GM23338 (cell line): Measurements from ENCODE around the gene LAYN. TPM values are rescaled to one million over a fixed set of nuclear protein-coding genes. Genes with fewer than 3 reads are reported as not detected.

Source experiments
- ATAC-seq: fragments of 200-7000 bp; cut with Tn5 transposase; 3 replicates; pipeline ENCODE4 v1.9.1; 2020
- DNase-seq: peaks from one replicate; pipeline ENCODE4 v3.0.0-alpha.2; 2015; ENCODE audit warnings: low spot score
- H2AFZ ChIP-seq: fragments of 200-600 bp; sonication (generic); 2 replicates; pipeline ENCODE4 v1.8.0; 2016; ENCODE audit warnings: antibody characterized with exemption, mild to moderate bottlenecking, moderate library complexity
- H3F3A ChIP-seq: fragments of 200-600 bp; sonication (generic); replicated peaks from 2 replicates; pipeline ENCODE4 v1.8.0; 2017; ENCODE audit warnings: antibody characterized with exemption, mixed run types, low read depth
- H3K27ac ChIP-seq: fragments of 200-600 bp; sonication (generic); 2 replicates; pipeline ENCODE4 v1.6.1; 2016; ENCODE audit warnings: low read depth
- H3K27me3 ChIP-seq: fragments of 200-600 bp; sonication (generic); 2 replicates; pipeline ENCODE4 v1.8.0; 2016; ENCODE audit warnings: mild to moderate bottlenecking, mixed run types, moderate library complexity; ENCODE audit not compliant: insufficient read depth
- H3K36me3 ChIP-seq: fragments of 200-600 bp; sonication (generic); 2 replicates; pipeline ENCODE4 v1.8.0; 2016; ENCODE audit warnings: mild to moderate bottlenecking; ENCODE audit not compliant: insufficient read depth
- H3K4me1 ChIP-seq: fragments of 200-600 bp; sonication (generic); 2 replicates; pipeline ENCODE4 v1.8.0; 2016; ENCODE audit warnings: mild to moderate bottlenecking, moderate library complexity; ENCODE audit not compliant: insufficient read depth
- H3K4me2 ChIP-seq: fragments of 200-600 bp; sonication (generic); 2 replicates; pipeline ENCODE4 v1.7.1; 2017; ENCODE audit warnings: mixed run types
- H3K4me3 ChIP-seq: fragments of 200-600 bp; sonication (generic); 2 replicates; pipeline ENCODE4 v1.6.1; 2016; ENCODE audit warnings: mixed run types
- H3K79me2 ChIP-seq: fragments of 200-600 bp; sonication (generic); replicated peaks from 2 replicates; pipeline ENCODE4 v1.8.0; 2017; ENCODE audit warnings: mild to moderate bottlenecking; ENCODE audit not compliant: insufficient read depth
- H3K9me2 ChIP-seq: fragments of 200-600 bp; sonication (generic); 2 replicates; pipeline ENCODE4 v1.8.0; 2017; ENCODE audit not compliant: insufficient read depth
- H4K20me1 ChIP-seq: fragments of 200-600 bp; sonication (generic); replicated peaks from 2 replicates; pipeline ENCODE4 v1.8.0; 2017; ENCODE audit warnings: mild to moderate bottlenecking; ENCODE audit not compliant: insufficient read depth
- H3K27ac Mint-ChIP-seq: 2 replicates; pipeline ENCODE4 v1.8.0; 2020; ENCODE audit warnings: inconsistent platforms, mild to moderate bottlenecking, moderate library complexity, mixed read lengths
- H3K27me3 Mint-ChIP-seq: 3 replicates; pipeline ENCODE4 v1.8.0; 2022; ENCODE audit warnings: low read depth, mild to moderate bottlenecking, moderate library complexity, mixed read lengths, inconsistent platforms; ENCODE audit not compliant: insufficient read depth, poor library complexity
- H3K36me3 Mint-ChIP-seq: 3 replicates; pipeline ENCODE4 v1.8.0; 2021; ENCODE audit warnings: low read depth, mild to moderate bottlenecking, inconsistent platforms, moderate library complexity, mixed read lengths
- H3K4me1 Mint-ChIP-seq: 3 replicates; pipeline ENCODE4 v1.8.0; 2020; ENCODE audit warnings: mild to moderate bottlenecking, inconsistent platforms, mixed read lengths
- H3K4me3 Mint-ChIP-seq: 3 replicates; pipeline ENCODE4 v1.8.0; 2021; ENCODE audit warnings: moderate library complexity, mild to moderate bottlenecking, inconsistent platforms, mixed read lengths
- H3K9me3 Mint-ChIP-seq: 3 replicates; pipeline ENCODE4 v1.8.0; 2020; ENCODE audit warnings: moderate library complexity, mild to moderate bottlenecking, inconsistent platforms, mixed read lengths
- CREB1 ChIP-seq: fragments of 250-450 bp; sonication (Bioruptor Pico); IDR thresholded peaks from 2 replicates; pipeline ENCODE4 v1.5.0; 2020; ENCODE audit warnings: low read depth, mild to moderate bottlenecking, moderate library complexity
- EZH2 ChIP-seq: fragments of 200-600 bp; sonication (generic); IDR thresholded peaks from one replicate; pipeline ENCODE4 v1.8.0; 2017; ENCODE audit warnings: antibody characterized with exemption, mild to moderate bottlenecking, low read depth; ENCODE audit not compliant: unreplicated experiment
- EZH2phosphoT487 ChIP-seq: fragments of 200-600 bp; sonication (generic); IDR thresholded peaks from one replicate; pipeline ENCODE4 v1.8.1; 2018; ENCODE audit warnings: antibody characterized with exemption; ENCODE audit not compliant: unreplicated experiment
- JUNB ChIP-seq: IDR thresholded peaks from one replicate; pipeline ENCODE4 v1.6.1; 2016; ENCODE audit warnings: antibody characterized with exemption; ENCODE audit not compliant: unreplicated experiment
- NANOG ChIP-seq: IDR thresholded peaks from 2 replicates; pipeline ENCODE4 v1.6.1; 2016; ENCODE audit warnings: antibody characterized with exemption, borderline replicate concordance
- POLR2AphosphoS5 ChIP-seq: IDR thresholded peaks from 2 replicates; pipeline ENCODE4 v1.6.1; 2016; ENCODE audit warnings: antibody characterized with exemption, low read depth
- STAT1 ChIP-seq: IDR thresholded peaks from one replicate; pipeline ENCODE4 v1.6.1; 2016; ENCODE audit warnings: antibody characterized with exemption; ENCODE audit not compliant: unreplicated experiment
- ZNF114 ChIP-seq: fragments of 250-450 bp; sonication (Bioruptor Pico); IDR thresholded peaks from 2 replicates; pipeline ENCODE4 v1.5.0; 2020; ENCODE audit warnings: mild to moderate bottlenecking, moderate library complexity
- ZNF331 ChIP-seq: fragments of 250-450 bp; sonication (Bioruptor Pico); IDR thresholded peaks from 2 replicates; pipeline ENCODE4 v1.5.0; 2020; ENCODE audit warnings: low read depth, mild to moderate bottlenecking, moderate library complexity
- polyA plus RNA-seq: library from polyadenylated mRNA; unstranded; fragments of >200 nt; fragmentation: Nextera tagmentation; extraction: Ambion mirVana; gene quantifications from 2 replicates; pipeline ENCODE4 v1.2.1, GENCODE V29; 2016
- total RNA-seq: library from RNA; depleted of rRNA; stranded (reverse); fragments of >200 nt; shearing (Covaris generic); gene quantifications from 2 replicates; pipeline ENCODE4 v1.2.3, GENCODE V29; 2014
- TF ChIP-seq, protein P1 (sequence below): fragments of 250-450 bp; sonication (Bioruptor Pico); IDR thresholded peaks from 2 replicates; pipeline ENCODE4 v1.5.0; 2020; ENCODE audit warnings: mild to moderate bottlenecking, moderate library complexity
- TF ChIP-seq, protein P2 (sequence below): IDR thresholded peaks from 2 replicates; pipeline ENCODE4 v1.6.1; 2016; ENCODE audit warnings: antibody characterized with exemption
- TF ChIP-seq, protein P3 (sequence below), 2 experiments: fragments of 200-600 bp in 1 of 2; sonication (generic) in 1 of 2; conservative IDR thresholded peaks; 2 replicates each; pipeline versions ENCODE4 v1.5.1 to v1.6.1; 2016 to 2017; ENCODE audit warnings: antibody characterized with exemption in 2 of 2, low read depth in 2 of 2, mild to moderate bottlenecking in 2 of 2, moderate library complexity in 1 of 2
- TF ChIP-seq, protein P4 (sequence below): IDR thresholded peaks from one replicate; pipeline ENCODE4 v1.6.1; 2018; ENCODE audit warnings: antibody characterized with exemption; ENCODE audit not compliant: unreplicated experiment

The LAYN gene
- total and polyA plus RNA-seq, 2 experiments from 2014 or later: 6.8 to 7.9 TPM

DNA sequence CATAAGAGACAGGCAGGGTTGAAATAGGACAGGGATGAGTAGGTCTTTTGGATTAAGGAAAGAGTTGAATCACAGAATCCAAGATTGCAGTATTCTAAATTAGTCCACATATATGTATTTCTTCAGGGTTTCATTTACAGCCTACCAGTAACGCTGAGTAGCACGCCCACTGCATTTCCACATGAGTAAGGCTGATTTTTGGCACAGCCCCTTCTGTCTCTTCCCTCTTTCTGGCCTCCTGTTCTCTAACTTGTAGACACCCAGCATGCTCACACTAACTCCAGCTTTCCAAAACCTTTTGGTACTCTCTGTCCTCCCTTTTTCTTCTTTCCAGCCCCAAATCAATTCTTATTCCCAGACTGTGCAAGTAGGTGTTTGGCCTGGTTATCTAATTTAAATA lies 58.0 kb downstream of the LAYN start:
- Mint-ChIP-seq H3K36me3 (no peaks in the 10 kb centered on the region), H3K27me3 (peaks cover 16% of the 10 kb centered on the region), H3K4me3 (no peak overlapping the region), H3K4me1 (peaks cover 10% of the 10 kb centered on the region), H3K9me3 (no peaks in the 10 kb centered on the region), H3K27ac (no peak overlapping the region)
- peak overlapping the region; percentile 39; the same call in 1 of the 2 replicates for H2AFZ ChIP-seq
- no peak overlapping the region for H3K4me2 ChIP-seq
- no peaks in the 10 kb centered on the region for H3K36me3 ChIP-seq
- DNase-seq (no peak), ATAC-seq (no peak)
- no peak overlapping the region for H3K4me3 ChIP-seq
- H3K4me1 ChIP-seq: peaks cover 11% of the 10 kb centered on the region
- H3K79me2 ChIP-seq: peaks cover 4% of the 10 kb centered on the region
- H4K20me1 ChIP-seq: peaks cover 7% of the 10 kb centered on the region
- peaks cover 20% of the 10 kb centered on the region for H3K27me3 ChIP-seq
- H3K9me2 ChIP-seq: no peaks in the 10 kb centered on the region
- TF ChIP-seq STAT1: no peak
- TF ChIP-seq, protein P1, sequence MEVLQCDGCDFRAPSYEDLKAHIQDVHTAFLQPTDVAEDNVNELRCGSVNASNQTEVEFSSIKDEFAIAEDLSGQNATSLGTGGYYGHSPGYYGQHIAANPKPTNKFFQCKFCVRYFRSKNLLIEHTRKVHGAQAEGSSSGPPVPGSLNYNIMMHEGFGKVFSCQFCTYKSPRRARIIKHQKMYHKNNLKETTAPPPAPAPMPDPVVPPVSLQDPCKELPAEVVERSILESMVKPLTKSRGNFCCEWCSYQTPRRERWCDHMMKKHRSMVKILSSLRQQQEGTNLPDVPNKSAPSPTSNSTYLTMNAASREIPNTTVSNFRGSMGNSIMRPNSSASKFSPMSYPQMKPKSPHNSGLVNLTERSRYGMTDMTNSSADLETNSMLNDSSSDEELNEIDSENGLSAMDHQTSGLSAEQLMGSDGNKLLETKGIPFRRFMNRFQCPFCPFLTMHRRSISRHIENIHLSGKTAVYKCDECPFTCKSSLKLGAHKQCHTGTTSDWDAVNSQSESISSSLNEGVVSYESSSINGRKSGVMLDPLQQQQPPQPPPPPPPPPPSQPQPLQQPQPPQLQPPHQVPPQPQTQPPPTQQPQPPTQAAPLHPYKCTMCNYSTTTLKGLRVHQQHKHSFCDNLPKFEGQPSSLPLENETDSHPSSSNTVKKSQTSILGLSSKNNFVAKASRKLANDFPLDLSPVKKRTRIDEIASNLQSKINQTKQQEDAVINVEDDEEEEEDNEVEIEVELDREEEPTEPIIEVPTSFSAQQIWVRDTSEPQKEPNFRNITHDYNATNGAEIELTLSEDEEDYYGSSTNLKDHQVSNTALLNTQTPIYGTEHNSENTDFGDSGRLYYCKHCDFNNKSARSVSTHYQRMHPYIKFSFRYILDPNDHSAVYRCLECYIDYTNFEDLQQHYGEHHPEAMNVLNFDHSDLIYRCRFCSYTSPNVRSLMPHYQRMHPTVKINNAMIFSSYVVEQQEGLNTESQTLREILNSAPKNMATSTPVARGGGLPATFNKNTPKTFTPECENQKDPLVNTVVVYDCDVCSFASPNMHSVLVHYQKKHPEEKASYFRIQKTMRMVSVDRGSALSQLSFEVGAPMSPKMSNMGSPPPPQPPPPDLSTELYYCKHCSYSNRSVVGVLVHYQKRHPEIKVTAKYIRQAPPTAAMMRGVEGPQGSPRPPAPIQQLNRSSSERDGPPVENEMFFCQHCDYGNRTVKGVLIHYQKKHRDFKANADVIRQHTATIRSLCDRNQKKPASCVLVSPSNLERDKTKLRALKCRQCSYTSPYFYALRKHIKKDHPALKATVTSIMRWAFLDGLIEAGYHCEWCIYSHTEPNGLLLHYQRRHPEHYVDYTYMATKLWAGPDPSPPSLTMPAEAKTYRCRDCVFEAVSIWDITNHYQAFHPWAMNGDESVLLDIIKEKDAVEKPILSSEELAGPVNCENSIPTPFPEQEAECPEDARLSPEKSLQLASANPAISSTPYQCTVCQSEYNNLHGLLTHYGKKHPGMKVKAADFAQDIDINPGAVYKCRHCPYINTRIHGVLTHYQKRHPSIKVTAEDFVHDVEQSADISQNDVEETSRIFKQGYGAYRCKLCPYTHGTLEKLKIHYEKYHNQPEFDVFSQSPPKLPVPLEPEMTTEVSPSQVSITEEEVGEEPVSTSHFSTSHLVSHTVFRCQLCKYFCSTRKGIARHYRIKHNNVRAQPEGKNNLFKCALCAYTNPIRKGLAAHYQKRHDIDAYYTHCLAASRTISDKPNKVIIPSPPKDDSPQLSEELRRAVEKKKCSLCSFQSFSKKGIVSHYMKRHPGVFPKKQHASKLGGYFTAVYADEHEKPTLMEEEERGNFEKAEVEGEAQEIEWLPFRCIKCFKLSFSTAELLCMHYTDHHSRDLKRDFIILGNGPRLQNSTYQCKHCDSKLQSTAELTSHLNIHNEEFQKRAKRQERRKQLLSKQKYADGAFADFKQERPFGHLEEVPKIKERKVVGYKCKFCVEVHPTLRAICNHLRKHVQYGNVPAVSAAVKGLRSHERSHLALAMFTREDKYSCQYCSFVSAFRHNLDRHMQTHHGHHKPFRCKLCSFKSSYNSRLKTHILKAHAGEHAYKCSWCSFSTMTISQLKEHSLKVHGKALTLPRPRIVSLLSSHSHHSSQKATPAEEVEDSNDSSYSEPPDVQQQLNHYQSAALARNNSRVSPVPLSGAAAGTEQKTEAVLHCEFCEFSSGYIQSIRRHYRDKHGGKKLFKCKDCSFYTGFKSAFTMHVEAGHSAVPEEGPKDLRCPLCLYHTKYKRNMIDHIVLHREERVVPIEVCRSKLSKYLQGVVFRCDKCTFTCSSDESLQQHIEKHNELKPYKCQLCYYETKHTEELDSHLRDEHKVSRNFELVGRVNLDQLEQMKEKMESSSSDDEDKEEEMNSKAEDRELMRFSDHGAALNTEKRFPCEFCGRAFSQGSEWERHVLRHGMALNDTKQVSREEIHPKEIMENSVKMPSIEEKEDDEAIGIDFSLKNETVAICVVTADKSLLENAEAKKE: no peak
- TF ChIP-seq ZNF331: no peak
- TF ChIP-seq CREB1 (CRISPR knock-in tag): no peak
- no peak for TF ChIP-seq ZNF114
- TF ChIP-seq, protein P2, sequence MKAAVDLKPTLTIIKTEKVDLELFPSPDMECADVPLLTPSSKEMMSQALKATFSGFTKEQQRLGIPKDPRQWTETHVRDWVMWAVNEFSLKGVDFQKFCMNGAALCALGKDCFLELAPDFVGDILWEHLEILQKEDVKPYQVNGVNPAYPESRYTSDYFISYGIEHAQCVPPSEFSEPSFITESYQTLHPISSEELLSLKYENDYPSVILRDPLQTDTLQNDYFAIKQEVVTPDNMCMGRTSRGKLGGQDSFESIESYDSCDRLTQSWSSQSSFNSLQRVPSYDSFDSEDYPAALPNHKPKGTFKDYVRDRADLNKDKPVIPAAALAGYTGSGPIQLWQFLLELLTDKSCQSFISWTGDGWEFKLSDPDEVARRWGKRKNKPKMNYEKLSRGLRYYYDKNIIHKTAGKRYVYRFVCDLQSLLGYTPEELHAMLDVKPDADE: no peak
- no peak for TF ChIP-seq JUNB
- TF ChIP-seq, protein P3, sequence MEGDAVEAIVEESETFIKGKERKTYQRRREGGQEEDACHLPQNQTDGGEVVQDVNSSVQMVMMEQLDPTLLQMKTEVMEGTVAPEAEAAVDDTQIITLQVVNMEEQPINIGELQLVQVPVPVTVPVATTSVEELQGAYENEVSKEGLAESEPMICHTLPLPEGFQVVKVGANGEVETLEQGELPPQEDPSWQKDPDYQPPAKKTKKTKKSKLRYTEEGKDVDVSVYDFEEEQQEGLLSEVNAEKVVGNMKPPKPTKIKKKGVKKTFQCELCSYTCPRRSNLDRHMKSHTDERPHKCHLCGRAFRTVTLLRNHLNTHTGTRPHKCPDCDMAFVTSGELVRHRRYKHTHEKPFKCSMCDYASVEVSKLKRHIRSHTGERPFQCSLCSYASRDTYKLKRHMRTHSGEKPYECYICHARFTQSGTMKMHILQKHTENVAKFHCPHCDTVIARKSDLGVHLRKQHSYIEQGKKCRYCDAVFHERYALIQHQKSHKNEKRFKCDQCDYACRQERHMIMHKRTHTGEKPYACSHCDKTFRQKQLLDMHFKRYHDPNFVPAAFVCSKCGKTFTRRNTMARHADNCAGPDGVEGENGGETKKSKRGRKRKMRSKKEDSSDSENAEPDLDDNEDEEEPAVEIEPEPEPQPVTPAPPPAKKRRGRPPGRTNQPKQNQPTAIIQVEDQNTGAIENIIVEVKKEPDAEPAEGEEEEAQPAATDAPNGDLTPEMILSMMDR (conservative IDR thresholded peaks at IDR 0.05; ENCODE audit: low read depth in 2 of 2): no peak
- no peak for TF ChIP-seq EZH2phosphoT487
- no peak for TF ChIP-seq NANOG
- TF ChIP-seq POLR2AphosphoS5: no peak
- TF ChIP-seq EZH2: no peak
- TF ChIP-seq, protein P4, sequence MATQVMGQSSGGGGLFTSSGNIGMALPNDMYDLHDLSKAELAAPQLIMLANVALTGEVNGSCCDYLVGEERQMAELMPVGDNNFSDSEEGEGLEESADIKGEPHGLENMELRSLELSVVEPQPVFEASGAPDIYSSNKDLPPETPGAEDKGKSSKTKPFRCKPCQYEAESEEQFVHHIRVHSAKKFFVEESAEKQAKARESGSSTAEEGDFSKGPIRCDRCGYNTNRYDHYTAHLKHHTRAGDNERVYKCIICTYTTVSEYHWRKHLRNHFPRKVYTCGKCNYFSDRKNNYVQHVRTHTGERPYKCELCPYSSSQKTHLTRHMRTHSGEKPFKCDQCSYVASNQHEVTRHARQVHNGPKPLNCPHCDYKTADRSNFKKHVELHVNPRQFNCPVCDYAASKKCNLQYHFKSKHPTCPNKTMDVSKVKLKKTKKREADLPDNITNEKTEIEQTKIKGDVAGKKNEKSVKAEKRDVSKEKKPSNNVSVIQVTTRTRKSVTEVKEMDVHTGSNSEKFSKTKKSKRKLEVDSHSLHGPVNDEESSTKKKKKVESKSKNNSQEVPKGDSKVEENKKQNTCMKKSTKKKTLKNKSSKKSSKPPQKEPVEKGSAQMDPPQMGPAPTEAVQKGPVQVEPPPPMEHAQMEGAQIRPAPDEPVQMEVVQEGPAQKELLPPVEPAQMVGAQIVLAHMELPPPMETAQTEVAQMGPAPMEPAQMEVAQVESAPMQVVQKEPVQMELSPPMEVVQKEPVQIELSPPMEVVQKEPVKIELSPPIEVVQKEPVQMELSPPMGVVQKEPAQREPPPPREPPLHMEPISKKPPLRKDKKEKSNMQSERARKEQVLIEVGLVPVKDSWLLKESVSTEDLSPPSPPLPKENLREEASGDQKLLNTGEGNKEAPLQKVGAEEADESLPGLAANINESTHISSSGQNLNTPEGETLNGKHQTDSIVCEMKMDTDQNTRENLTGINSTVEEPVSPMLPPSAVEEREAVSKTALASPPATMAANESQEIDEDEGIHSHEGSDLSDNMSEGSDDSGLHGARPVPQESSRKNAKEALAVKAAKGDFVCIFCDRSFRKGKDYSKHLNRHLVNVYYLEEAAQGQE: no peak
- no peak overlapping the region for H3K27ac ChIP-seq
- no peaks in the 10 kb centered on the region for H3F3A ChIP-seq
